Middle frontal gyrus (tissue), 1 donor: ENCODE measurements around the gene WNT8B.

Source experiments
- DNase-seq: peaks from one replicate; pipeline ENCODE4 v3.0.0-alpha.2; 2015; ENCODE audit warnings: low spot score; ENCODE audit errors: extremely low spot score

Gene WNT8B

DNA sequence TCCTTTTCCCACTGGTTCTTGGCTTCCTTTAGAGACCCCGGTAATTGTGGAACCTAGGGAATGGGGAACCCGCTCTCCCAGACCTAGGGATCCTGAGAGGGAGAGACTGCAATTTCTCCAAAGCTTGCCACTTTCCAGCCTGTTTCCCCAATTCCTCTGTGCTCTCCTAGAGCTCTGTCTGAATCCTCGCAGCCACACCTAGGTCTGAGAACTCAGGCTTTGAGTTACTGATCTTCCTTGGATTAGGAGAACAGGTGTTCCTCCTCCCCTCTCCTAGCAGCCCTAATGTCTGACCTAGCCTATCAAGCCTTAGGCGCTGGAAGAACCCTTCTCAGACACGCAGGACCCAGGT lies 20.0 kb downstream of the WNT8B start:
- DNase-seq = no peak

DNA sequence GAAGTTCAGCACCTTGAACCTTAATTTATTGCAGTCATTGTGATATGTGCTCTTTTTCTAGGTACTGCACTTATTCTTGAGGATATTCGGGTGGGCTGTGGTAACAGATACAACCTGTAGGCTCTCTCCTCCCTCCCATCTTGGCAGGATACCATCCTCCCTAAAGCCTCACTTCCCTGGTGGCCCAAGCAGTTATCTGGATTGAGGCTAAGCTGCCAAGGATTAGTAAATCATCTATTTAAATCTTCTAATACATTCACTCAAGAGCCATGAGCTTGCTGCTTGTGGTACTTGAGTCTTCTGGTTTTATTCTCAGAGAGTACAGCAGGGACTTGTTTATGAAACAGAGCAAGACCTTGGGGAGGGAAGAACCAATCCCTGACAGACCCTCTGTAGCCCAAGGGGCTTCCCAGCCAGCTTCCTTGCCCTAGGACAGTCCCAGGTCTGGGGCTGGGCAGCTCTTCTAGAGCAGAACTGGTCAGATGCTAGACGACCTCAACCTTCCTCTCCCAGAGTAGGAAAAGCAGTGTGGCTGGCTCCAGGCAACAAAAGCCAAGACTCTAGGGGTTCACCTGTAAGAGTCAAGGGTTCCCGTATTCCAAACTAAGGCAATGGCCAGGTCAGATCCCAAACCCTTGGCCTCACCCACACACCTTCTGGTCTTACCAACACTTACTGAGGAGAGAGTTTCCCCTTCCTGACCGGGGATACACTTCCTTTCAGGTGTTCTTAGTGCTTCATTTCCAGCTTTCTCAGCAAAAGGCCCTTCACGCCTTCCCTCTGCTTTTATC lies 21.3 kb downstream of the WNT8B start:
- DNase-seq = no peak

DNA sequence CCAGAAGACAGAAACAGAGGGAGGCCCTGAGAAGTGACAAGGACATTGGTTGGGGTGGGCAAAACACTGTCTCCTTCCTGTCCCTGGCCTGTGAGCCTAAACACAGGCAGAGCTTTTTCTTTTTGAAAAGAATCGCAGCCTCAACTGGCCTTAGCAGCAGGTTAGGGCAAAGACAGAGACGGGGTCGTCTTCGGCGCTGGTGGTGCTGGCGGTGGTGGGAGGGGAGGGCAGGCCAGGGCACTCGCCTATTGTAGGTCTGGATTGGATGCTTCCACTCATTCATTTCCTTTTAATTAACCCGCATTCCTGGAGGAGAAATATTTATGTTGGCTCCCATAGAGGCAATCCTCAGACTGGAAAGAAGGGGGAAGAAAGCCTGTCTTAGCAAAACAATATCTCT lies 22.6 kb downstream of the WNT8B start:
- no peak for DNase-seq

DNA sequence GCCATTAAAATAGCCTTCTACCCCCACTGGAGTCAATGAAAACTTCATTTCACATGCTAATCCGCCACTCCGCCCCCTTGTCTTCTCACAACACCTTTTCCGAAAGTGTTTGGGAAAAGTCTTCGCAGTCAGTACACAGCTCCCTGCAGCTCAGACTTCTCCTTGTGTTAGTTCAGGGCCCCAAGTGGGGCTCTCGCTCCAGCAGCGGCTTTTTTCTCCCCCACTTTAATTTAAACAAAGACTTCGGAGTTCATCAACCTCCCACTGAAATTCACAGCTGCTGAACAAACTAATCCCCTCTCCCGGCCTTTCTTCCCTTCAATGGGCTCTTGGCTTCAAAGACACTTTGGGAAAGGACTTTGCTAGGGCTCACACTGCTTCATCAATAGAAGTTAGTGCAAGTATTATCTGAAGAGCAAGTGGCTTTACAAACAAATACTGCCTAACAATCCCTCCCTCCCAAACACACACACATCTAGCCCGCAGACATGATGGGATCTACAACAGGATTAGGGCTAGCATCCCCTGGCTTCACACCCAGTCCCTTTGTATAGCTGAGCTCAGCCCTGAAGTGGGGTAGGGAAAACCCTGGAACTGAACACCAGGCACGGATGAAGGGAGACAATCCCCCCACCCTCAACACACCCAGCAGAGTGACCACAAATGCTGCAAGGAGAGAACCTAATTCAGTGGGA lies 23.1 kb downstream of the WNT8B start:
- no peak for DNase-seq

DNA sequence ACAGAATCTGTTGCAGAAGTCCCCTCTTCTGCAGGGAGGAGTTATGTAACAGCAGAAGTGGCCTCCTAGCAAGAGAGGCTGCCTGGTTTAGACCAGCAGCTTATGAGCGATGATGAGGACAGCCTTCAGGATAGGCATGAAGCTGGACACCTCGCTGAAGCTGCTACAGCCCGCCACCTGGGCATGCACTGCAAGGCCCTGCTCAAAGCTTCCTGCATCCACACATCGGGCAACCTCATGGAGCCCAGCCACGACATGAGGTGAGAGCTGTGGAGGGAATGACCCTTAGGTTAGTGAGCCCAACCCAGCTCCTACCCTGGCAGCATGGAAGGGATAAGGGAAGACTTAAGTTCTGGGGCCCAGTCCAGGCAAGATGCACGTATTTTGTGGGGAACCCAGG lies 24.7 kb downstream of the WNT8B start:
- no peak for DNase-seq

DNA sequence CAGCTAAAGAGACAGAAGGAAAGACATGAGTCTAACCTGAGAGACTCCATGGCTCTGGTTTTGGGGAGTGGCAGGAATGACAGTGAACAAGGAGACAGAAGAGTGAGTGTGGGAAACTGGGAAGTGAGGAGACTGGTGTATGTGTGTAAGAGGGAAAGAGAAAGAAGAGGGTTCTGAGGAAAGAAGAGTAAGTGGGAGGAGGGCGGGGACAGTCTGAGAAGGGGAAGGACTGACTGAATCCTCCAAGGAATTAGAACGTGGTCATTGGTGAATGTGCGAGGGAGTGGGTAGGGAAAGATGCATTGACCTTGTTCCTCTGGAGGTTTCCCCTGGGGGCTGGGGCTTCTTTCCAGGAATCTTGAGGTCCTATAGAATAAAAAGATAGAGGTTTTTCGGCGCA lies 26.6 kb downstream of the WNT8B start:
- DNase-seq = no peak

DNA sequence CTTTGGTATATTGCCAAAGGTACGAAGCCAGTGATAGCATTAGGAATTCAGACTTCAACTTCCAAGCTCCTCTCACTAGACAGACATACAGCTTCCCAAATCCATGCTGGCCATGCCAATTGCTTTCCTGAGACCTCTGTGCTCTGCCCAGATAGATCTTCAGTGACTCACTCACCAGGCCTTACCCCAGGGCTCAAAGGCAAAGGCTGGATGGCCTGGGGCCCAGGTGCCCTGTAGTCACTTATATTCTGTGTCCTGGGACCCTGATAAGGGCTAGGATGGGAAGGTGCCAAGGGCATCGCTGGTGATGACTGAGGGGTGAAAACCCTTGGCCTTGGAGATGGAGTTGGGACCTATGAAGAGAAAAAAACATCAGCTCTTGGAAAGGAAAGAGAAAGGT lies 27.7 kb downstream of the WNT8B start:
- no peak for DNase-seq

DNA sequence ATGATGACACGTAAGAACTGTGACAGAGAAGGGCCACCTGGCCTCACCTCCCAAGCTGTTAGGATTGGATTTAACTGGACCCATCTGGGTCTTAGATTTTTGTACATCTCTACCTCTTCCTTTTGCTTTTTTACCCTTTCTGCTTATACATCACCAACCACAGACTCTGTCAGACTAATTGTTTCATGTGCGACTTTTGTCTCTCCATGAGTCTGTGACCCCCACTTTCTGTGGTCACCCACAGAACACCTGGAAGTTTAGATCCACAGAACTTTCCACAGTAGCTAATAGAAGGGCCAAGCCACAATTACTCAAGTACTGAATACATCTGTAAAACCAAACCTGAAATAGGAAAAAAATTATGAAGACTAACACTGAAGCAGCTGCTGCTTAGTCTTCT lies 33.8 kb downstream of the WNT8B start:
- DNase-seq = no peak

DNA sequence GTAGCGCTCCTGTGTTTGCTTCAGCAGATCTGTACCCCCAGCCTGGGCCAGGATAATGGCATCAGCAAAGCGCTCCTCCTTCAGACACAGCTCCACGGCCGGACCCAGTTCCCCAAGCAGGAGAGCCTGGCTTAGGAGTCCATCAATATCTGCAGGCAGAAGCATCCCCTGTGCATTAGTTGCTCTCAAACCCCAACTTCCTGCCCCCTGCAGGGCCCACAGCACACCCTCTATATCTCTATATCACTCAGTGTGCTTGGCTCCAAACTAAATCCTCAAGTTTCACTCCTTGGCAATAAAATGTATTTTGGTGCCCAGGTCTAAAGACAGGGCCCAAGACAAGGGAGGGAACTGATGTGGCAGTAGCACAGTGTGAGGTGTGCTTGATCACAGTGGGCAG lies 35.2 kb downstream of the WNT8B start:
- no peak for DNase-seq

DNA sequence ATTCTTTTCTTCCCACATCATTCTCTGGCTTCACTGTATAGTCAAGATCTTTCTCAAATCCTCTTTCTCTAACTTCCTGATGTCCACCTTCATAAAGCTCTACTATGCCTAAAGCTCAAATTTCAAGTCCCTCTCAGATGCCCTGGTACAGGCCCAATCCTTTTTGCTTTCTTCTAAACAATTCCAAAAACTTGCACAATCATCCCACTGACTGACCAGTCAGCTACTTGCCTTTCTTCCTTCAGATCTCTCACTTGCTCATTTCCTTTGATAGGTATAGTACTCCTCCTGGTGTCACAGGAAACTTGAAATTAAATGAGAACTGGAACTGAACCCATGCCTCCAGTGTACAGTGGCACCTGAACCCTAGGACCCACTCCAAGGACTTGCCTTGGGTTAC lies 38.6 kb downstream of the WNT8B start:
- DNase-seq = no peak

DNA sequence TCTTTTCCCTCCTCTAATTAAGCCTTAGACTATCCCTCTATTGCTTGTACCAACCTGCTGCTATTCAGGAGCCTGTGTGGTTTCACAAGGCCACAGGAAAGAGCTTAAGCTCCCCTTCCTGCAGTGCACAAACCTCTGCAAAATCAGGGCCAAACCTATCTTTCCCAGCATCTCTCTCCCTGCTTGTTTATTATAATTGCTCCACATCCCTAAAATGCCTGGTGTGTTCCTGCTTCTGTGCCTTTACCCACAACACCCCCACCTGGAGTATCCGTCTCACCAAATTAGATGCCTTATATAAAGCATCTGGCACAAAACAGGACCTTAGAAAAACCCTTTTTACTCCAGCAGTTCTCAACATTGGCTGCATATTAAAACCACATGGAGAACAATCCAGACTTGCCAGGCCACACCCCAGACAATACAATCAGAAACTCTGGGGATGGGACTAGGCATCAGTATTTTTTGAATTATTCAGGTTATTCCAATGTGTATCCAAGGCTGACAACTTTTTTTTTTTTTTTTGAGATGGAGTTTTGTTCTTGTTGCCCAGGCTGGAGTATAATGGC lies 40.2 kb downstream of the WNT8B start:
- DNase-seq = no peak

DNA sequence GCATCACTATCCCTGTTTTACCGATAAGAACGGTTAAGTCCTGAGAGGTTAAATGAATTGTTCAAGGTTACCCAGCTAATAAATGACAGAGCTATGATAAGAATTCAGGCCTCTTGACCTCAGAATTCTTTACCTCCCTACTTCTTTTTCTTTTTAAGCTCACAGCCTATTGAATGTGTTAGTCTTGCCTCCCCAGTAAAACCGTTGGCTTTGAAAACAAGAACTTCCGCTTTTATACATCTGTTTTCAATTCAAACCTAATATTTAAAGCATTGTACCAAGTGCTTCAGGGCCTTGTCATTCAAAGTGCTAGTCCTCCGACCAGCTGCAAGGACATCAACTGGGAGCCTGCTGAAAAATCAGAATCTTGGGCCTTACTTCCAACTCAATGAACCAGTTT lies 41.3 kb downstream of the WNT8B start:
- DNase-seq = no peak

DNA sequence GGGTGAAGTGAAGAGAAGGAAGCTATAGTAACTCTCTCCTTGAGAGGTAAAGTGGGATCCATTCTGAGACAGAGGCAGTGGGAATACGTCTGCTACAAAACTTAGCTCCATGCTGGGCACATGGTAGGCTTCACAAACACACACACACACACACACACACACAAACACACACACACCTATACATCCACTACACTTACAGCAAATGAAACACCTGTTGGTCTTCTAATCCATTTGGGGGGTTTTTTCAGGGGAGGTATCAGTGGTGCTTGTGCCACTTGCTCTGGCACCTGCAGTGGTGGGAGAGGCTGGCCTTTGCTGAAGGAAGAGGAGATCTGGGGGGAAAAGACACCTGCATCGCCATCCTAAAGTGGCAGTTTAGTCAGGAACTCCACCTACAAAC lies 42.4 kb downstream of the WNT8B start:
- DNase-seq = no peak

DNA sequence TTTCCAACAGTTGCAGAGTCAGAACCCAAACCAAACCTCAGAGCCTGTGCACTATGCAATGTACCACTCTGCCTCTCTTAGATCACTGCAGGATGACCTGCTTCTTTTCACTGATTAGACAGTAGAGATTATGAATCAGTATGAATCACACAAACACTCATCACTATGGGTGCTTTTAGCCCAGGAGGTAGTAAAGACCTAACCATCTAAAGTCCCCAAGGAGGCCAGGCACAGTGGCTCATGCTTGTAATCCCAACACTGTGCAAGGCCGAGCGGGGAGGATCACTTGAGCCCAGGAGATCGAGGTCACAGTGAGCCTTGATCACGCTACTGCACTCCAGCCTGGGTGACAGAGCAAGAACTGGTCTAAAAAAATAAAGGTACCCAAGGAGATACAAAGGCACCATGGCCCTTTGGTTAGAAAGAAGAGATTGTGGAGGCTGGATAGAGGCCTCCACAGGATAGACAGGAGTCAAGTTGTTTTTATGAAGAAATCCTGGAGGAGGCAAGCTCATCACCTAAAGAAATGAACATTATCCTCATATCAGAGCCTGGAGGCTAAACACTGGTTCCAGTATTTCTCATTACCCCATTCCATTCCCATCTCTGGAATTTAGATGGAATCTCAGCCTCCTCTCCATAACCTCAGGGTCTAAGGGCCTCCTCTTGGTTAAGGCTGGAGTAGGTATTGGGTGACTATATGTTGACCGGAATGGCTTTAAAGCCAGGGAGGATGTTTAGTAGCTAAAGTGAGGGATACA lies 44.0 kb downstream of the WNT8B start:
- DNase-seq = no peak

DNA sequence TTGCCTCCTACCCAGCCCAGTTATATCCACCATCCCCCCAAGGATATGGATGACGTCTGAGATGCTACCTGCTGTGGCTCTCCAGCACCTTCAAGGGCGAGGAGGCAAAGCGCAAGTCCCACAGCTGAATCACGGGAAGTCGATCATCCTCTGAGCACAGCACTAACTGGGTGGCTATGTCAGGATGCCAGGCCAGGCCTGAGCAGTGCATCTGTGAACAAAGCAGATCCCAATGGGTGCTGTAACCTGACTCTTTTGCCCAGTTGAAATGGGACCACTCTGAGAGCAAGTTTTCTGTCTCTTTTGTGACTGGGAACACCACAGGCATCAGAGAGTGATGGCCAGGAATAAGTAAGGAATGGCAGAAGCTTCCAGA lies 44.5 kb downstream of the WNT8B start:
- no peak for DNase-seq

DNA sequence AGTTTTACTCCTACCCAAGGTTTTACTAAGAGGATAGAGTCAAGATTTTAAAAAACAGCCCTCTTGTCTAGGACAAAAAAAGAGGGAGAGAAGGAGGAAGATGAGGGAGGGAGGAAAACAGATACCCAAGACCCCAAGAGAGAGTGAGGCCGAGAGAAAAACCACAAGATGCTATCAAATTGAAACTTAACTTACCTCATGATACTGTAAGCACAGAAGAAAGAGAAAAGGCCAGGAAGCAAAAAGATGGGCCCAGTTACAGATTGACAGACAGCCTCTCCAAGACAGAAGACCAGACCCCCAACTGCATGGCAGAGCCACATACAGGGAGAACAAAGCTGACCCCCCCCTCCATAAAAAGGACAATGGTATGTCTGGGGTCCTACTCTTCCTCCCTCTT lies 45.5 kb downstream of the WNT8B start:
- no peak for DNase-seq

DNA sequence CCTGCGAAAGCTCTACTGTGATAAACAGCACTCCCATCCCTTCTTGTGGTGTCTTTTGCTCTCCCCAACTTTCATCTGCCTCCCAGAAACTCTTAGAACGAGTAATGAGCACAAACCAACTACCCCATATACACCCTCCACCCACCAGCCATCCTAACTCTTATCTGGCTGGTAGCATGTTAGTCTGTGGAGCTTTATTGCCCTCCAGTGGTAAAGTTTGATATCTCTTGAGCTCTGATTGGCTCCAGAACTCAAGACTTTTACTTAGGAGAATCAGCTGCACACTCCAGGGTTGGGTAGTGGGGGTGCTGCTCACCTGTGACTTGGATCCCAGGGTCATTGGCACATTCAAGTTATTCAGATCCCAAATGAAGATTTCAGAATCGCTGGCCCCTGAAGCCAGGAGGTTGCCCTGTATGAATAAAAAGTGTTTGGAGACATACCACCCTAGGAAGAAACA lies 45.9 kb downstream of the WNT8B start:
- no peak for DNase-seq

DNA sequence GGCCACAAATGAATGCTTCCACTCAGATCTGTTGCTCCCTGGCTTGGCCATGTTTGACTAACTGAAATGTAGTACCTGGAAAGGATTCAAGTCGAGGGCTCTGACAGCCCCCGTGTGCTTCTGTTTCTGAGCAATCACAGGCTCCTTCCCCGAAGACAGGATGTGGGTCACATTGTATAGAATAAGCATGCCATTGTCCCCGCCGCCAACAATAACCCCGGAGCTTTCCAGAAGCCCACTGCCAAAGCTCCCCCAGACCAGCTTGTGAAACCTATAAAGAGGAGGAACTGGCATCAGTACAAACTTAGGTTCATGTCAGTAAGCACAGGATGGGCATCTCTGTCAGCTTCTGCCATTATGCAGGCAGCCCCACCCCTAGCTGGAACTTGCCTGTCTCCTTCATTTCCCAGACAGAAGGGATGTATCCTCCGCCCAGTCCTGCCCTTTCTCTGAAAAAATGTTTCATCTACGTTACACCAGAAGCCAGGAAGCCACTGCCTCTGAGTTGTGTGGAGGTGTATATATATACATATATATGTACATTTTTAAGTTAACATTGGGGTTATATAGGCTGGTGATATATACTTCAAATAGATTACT lies 46.5 kb downstream of the WNT8B start:
- DNase-seq = no peak

DNA sequence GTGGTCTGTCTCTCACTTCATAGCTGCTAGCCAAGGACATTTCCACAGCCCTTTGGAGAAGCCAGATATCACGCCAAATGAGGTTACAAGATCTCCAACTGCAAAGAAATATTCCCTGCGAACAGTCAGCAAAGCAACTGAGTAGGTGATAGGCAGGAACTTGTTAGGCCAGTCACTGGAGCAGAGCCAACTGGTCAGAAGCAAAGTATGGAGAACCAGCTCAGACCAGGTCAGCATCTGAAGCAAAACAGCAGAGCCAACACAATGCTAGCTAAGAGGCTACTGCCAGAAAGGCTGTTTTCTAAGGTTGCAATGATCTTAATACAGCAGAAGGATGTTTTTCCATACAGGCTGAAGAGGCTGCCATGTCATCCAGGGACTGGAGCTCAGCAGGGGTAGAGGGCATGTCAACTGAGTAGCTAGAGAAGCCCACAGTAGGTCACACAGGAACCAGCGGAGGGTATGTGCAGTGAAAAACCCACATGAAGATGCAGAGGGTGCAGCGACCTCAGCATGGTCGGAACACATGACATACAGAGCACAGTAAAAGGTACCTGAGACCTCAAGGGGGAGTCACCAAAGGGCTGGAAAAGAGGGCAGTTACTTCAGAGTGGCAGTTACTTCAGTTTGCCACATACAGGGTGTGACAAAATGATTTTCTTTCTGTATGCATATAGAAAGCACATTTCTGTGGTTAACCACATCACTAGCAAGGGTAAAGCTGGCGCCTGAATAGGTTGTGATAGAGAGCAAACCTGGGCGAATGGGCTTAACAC lies 47.9 kb downstream of the WNT8B start:
- no peak for DNase-seq

DNA sequence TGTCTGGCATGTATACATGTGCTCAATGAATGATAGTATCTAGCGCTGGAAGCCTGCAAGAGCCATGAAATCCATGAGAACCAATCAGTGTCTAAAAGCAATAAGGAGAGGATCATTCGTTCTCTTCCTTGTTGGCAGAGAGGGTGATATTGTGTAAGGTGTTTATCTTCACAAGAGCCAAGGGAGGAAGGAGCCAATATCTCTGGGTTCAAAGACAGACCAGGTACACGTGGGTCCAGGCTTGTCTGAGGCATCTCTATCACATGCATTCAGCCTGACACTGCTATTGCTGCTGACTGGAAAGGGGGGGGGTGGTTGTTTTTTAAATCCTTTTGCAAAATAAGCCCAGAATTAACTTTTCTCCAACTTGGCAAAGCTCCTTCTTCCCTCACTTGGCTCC lies 52.8 kb downstream of the WNT8B start:
- DNase-seq = no peak

DNA sequence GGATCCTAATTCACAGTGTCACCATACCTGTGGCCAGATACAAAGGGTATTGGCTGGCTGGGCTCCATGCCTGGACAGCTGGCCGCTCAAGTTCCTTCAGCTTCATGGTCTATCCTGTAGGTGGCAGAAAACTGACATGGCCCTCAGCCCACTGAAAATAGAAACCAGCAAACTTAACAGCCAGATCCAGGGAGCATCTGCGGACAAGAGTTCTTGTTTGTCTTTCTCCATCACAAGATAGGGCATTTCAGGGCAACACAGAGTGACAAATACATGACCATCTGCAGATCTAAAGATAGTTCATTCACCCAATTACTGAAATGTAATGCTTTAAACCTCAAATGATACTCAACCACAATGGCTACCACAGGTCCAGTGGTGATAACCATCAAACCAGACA lies 54.0 kb downstream of the WNT8B start:
- no peak for DNase-seq
